Colonic mucosa (tissue), 4 donors: ENCODE results near the gene PI4KA. TPM values are rescaled to one million over a fixed set of nuclear protein-coding genes. Genes with fewer than 3 reads are reported as not detected.
"Not testable (repeated sequence)": the region's sequence is repeated elsewhere in the genome, so short reads cannot be mapped to it uniquely, and the experiment has no call there.

Experiments used
- DNase-seq: peaks from one replicate; pipeline ENCODE4 v3.0.0-alpha.2; 2020
- H3K27ac ChIP-seq: fragments of 200-600 bp; one replicate; pipeline ENCODE4 v1.8.0; 2021
- H3K27me3 ChIP-seq: fragments of 200-600 bp; one replicate; pipeline ENCODE4 v1.8.0; 2021
- H3K36me3 ChIP-seq: fragments of 200-600 bp; one replicate; pipeline ENCODE4 v1.8.0; 2021
- H3K4me1 ChIP-seq: fragments of 200-600 bp; one replicate; pipeline ENCODE4 v1.8.0; 2021; ENCODE audit warnings: mild to moderate bottlenecking
- H3K4me3 ChIP-seq: fragments of 200-600 bp; one replicate; pipeline ENCODE4 v1.8.0; 2021
- H3K9ac ChIP-seq, 2 donors: one replicate each; pipeline ENCODE4 v1.7.0; 2013; ENCODE audit warnings: control low read depth in 2 of 2, low read depth in 2 of 2, low read length in 2 of 2
- H3K9me3 ChIP-seq: fragments of 200-600 bp; one replicate; pipeline ENCODE4 v1.8.0; 2021
- CTCF ChIP-seq: fragments of 200-600 bp; IDR thresholded peaks from one replicate; pipeline ENCODE4 v1.8.0; 2022; ENCODE audit warnings: antibody characterized with exemption, mild to moderate bottlenecking
- intact Hi-C: fragments of 100-400 bp; cut with DNase I; formaldehyde crosslinking; loops from one replicate; pipeline ENCODE4 v1.14.1; 2022
- total RNA-seq, 2 donors: library from RNA; stranded (reverse); fragmentation: NEBNext Ultra II Directional in 1 of 2; extraction: Animal tissue kit (Norgen Biotek cat#: 25700) in 1 of 2; gene quantifications; one replicate each; pipeline ENCODE4 v1.2.1, GENCODE V29; 2021
- donor health status: healthy.
- donor health status: DM: no; HTN: no; CAD: no.
- donor health status: DM: no; HTN: no; CAD: no.

PI4KA gene
- total RNA-seq, 2 donors from 2014 or later = 69.4 to 86.8 TPM

DNA sequence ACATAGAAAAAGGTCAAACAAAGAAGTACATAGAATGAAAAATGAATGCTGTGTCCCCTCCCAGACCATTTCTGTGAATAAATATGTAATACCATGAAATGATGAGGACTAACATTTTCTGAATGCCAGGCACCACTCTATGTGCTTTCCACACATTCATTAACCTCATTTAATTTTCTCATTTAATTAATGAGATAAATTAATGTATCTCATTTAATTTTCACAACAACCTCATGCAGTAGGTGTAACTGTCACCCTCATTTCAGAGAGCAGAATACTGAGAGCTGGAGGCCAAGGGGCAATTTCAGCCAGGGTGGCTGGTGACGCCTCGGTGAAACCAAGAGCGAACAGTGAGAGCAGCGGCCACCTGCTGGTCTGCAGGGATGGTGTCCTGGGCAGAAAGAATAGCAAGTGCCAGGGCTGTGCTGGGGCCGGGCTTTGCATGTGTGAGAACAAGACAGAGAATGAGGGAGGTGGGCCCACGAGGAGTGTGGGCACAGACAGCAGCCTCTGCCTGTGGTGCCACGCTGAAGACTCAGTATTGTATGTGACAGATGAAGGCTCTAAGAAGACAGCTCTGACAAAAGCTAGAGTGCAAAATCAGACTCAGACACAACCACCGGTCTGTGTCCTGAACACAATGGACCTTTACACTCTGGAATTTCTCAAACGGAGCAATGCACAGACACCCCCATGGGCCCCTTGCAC, 86.5 kb downstream of the PI4KA start:
- Histone ChIP-seq H3K9me3 (no peaks in the 10 kb centered on the region), H3K27me3 (no peaks in the 10 kb centered on the region), H3K9ac (no peak overlapping the region), H3K4me1 (no peaks in the 10 kb centered on the region), H3K4me3 (no peak overlapping the region), H3K36me3 (no peaks in the 10 kb centered on the region), H3K27ac (no peak overlapping the region)
- no peak for DNase-seq
- intact Hi-C loops = no loop called here
- no peak for TF ChIP-seq CTCF

- H3K9me3 ChIP-seq, H3K27ac ChIP-seq, H3K27me3 ChIP-seq, H3K36me3 ChIP-seq, H3K4me1 ChIP-seq, H3K4me3 ChIP-seq, intact Hi-C loops, DNase-seq, H3K9ac ChIP-seq: not testable (repeated sequence)
Measured at GRCh38 chr22:20769496-20769826, 89.2 kb downstream of the PI4KA start.

DNA sequence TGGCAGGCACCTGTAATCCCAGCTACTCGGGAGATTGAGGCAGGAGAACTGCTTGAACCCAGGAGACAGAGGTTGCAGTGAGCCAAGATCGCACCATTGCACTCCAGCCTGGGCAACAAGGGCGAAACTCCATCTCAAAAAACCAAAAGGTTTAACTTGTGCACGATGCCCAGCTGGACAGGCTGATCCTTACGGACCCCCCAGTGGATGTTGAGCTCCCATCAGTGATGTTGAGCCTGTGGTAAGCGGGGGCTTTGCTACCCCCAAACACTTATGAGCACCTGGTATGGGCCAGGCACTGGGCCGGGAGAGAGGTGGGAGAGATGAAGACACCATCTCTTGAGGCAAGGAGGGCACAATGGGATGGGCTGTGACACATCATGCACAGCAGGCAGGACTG, 92.1 kb downstream of the PI4KA start:
- no peak for DNase-seq
- no peaks in the 10 kb centered on the region for H3K4me1 ChIP-seq
- no peak overlapping the region for H3K4me3 ChIP-seq
- intact Hi-C loops = no loop called here
- H3K9me3 ChIP-seq = no peaks in the 10 kb centered on the region
- H3K27ac ChIP-seq = no peak overlapping the region
- TF ChIP-seq CTCF = no peak
- H3K9ac ChIP-seq = no peak overlapping the region
- peaks cover 9% of the 10 kb centered on the region for H3K36me3 ChIP-seq
- H3K27me3 ChIP-seq = no peaks in the 10 kb centered on the region

DNA sequence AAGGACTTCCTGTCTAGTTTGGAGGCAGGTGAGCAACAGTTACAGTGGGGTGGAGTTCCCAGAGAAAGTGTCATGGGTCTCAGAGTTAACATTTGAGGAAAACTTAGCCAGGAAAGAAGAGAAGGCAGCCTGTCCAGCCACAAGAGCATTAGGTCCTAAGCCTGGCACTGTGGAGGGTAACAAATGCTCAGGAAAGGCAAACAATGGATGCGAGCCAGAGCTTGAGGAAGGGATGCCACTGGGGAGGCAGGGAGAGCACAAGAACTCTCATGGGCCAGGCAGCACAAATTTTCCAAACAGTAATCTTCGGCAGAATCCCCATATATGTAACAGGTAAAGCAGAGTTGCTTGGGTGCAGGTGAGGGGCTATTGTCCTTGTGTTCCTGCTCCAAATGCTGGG, 92.7 kb downstream of the PI4KA start:
- Histone ChIP-seq H3K27ac (no peak overlapping the region), H3K27me3 (no peaks in the 10 kb centered on the region), H3K36me3 (peaks cover 9% of the 10 kb centered on the region), H3K9me3 (no peaks in the 10 kb centered on the region), H3K4me1 (no peaks in the 10 kb centered on the region), H3K4me3 (no peak overlapping the region), H3K9ac (no peak overlapping the region)
- intact Hi-C loops = no loop called here
- no peak for TF ChIP-seq CTCF
- DNase-seq = no peak

- no peak for TF ChIP-seq CTCF
- Histone ChIP-seq H3K9ac (no peak overlapping the region), H3K27me3 (no peaks in the 10 kb centered on the region), H3K4me1 (no peaks in the 10 kb centered on the region), H3K4me3 (no peak overlapping the region), H3K27ac (no peak overlapping the region), H3K9me3 (no peaks in the 10 kb centered on the region), H3K36me3 (peaks cover 9% of the 10 kb centered on the region)
- DNase-seq = no peak
- intact Hi-C loops = no loop called here
Measured at GRCh38 chr22:20764729-20765128, 93.9 kb downstream of the PI4KA start.

- Histone ChIP-seq H3K4me3 (no peak overlapping the region), H3K36me3 (peaks cover 9% of the 10 kb centered on the region), H3K27ac (no peak overlapping the region), H3K9me3 (no peaks in the 10 kb centered on the region), H3K4me1 (no peaks in the 10 kb centered on the region), H3K27me3 (no peaks in the 10 kb centered on the region), H3K9ac (no peak overlapping the region)
- DNase-seq = no peak
- intact Hi-C loops = no loop called here
- TF ChIP-seq CTCF = no peak
Measured at GRCh38 chr22:20764471-20764720, 94.2 kb downstream of the PI4KA start.
